Activated T-cell treated with anti-CD3 and anti-CD28 coated beads for 4 hours (primary cell): ENCODE measurements around the gene VSX1.

ENCODE experiments used
- DNase-seq: peaks from one replicate; pipeline ENCODE4 v3.0.0-alpha.2; 2020

The VSX1 gene

GRCh38 chr20:25087186-25087929 lies 5.4 kb upstream of the VSX1 start:
- no peak for DNase-seq

DNA sequence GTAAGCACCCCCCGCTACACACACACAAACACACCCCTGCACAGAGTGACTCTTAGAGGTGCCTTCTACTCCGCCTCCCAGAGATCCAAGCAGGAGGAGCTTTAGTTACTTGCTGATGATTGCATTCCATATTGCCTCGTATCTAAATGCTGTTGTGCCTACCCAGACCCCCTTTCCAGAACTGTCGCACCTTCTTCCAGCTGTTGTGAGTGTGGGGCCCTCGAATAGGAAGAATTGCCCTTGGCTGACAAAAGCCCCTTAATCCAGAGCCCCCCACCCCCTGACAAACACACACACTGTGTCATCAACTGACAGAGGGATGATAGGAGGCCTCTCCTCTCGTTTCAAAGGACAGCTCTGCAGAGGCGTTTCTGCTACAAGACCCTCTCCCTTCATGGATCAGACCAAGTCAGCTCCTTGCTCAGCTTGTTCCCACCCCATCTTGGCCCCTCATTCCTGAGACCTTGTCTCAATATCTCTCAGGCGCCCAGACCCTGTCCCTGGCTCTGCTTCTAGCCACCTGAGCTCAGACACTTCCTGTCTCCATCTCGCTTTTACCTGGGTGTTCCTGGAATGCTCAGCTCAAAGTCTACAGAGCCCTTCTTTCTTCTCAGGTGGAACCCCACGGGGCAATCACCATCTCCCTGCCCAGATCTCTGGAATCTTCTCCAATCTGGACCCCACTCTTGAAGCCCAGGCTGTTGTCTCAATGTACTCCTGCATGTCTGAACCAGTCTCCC lies 4.0 kb upstream of the VSX1 start:
- no peak for DNase-seq

- DNase-seq, result no peak
Measured at GRCh38 chr20:25084626-25085187, 2.8 kb upstream of the VSX1 start.

DNA sequence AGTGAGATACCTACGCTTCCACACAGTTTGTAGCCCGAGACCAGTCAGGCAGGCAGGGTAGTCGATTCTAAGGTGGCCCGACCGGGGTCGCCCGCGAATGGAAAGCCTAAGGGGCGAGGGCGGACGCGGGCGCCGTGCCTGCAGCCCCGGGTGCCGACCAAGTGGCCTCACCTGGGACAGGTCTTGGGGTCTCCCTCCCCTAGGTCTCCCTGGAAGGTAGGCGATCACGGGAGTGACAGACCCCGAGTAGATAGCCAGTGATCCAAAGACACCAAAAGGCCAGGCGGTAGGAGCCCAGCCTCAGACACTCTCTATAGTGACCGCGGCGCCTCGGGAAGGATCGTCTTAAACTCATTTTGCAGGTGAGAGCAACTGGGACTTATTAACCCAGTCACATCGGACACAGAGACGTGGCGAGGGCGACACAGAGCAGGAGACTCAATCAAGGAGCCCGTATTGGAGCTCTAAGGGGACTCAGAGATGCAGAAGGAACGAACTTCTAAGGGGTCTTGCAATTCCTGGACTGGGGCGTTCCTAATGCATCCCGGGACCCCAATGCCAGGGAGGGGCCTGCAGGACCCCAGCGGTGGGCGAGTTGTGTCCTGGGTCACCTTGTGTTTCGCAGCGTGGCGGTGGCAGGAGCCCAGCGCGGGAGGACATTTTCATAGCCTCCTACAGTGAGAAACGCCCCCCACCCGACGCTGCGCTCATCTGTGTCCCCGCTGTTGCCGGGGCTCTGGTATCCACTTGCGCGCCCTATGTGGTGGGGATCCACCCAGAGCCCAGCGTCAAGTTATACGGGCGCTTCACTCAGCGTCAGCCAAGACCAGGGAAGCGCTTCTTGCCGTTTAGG lies 2.1 kb upstream of the VSX1 start:
- no peak for DNase-seq

DNA sequence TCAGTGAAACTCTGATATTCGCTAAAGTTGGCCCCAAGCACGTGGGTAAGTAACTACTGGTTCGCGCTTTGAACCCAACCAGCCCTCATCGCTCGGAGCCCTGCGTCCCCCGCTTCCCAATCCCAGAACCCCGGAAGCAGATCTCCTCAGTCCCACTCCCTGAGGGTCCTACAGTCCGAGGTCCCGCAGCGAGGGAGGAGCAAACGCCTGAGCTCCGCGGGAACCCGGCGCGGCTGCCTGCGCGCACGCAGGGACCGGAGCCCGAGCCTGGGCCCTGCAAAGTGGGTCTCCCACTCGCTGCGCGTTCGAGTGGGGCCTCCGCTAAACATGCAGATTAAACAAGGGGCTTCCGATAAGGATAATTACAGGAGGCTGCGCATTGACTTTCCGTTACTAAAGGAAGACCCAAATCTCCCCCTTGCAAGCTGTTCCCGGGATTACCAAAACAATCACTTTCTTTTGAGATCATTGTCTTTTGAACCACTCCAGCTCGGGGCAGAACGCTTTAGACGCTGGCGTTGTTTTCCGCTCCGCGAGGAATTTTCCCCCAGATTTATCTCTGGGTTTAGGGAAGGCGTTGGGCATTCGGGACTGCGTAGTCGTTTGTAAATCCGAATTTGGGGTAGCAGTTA lies 1.3 kb upstream of the VSX1 start:
- DNase-seq, result no peak

- no peak for DNase-seq
Measured at GRCh38 chr20:25082498-25082873, 545 bp upstream of the VSX1 start.

- peak; percentile 17 for DNase-seq
Measured at GRCh38 chr20:25081065-25081729, 744 bp downstream of the VSX1 start.

- no peak for DNase-seq
Measured at GRCh38 chr20:25079171-25079570, 2.8 kb downstream of the VSX1 start.

- no peak for DNase-seq
Measured at GRCh38 chr20:25078662-25079061, 3.3 kb downstream of the VSX1 start.

- no peak for DNase-seq
Measured at GRCh38 chr20:25077610-25078169, 4.3 kb downstream of the VSX1 start.

DNA sequence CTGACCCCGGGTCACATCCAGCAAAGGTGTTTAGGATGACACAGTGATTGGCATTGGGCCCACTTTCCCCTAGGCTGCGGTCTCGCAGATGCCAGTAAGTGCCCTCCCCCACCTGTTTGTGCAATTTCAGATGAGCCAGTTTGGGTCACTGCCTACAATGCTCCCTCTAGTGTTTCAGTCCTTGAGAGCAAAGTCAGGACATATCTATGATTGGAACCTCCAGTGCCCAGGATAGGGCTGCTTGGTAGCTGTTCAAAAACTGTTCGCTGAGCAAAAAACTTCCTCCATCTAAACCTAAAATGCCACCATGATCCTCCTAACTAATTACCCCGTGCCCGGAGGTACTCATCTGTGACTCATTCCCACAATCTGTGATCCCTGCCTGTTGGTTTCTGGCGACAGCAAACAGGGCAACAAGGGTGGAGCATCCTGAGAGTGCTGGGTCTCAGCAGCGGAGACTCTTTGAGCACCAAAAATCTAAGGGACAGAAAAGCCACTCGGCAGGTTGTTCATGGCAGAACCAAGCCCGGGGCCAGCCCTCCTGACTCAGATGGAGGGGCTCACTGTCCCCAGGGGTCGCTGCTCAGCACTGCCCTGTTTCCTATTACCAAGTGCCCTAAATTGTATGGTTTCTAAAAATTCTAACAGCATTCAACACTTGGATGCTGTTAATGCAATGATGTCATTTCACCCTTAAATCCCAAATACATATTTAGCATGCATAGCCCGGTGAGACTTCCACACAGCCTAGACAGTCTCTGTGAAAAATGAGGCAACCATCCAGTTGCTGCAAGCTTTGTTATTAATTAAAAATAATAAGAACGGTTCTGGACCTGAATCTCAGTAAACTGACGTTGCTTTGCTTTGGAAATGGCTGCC lies 5.0 kb downstream of the VSX1 start:
- no peak for DNase-seq

DNA sequence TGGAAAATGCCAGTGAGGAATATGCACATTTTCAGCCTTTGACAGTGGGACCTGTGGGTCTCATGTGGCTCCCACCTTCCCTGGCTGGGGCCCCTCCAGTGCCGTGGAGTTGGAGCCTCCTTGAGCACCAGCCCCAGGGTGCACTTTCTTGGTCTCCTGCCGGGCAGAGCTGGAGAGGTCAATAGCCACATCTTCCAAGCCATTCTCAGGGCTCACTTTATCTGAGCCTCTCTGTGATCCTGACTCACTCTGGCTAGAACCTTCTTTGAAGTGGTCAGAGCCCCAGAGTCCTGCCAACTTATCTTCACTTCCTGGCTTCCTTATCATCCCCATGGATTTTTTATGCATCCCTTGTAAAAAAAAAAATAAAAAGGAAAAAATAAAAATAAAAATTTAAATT lies 5.7 kb downstream of the VSX1 start:
- DNase-seq, result no peak

- no peak for DNase-seq
Measured at GRCh38 chr20:25073544-25073943, 8.4 kb downstream of the VSX1 start.

DNA sequence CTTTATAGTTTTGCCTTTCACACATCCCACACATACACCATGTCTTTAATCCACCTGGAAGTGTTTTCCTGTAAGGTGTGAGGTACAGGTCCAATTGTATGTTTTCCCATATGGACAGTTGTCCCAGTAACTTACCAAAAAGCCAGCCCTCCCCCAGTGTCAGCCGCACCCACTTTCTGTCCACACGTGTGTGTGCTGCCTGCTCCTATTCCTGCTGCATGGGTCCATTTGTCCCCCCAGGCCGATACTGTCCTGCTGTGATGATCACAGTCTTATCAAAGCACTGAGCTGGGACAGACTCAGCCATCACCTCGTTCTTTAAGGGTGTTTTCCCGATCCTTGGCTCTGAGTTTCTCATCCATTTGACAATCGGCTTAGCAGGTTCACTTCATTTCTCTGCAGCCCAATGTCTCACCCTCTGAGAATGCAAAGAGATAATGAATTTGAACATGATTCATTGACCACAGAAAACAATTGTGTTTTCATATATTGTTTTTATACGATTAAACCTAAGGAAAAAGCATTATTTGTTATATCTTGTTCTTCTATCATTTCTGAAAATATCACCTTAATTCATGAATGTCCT lies 9.6 kb downstream of the VSX1 start:
- DNase-seq, result no peak

DNA sequence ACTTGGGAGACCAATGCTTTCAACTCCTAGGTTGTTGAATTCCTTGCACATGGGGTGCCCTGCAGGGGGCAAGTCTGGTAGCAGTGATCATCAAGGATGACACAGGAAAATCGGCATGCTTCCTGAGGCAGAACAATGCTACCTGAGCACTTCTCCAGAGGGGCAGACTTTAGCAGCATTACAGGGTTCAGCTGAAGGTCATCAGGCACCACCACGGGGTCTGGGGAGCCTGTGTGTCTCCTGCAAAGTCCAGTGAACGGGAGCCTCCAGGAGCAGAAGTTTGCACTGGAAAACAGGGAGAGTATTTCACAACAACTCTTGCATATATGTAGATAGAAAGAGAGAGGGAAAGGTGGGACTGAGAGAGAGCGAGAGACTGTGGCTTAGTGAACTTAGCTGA lies 10.2 kb downstream of the VSX1 start:
- no peak for DNase-seq

DNA sequence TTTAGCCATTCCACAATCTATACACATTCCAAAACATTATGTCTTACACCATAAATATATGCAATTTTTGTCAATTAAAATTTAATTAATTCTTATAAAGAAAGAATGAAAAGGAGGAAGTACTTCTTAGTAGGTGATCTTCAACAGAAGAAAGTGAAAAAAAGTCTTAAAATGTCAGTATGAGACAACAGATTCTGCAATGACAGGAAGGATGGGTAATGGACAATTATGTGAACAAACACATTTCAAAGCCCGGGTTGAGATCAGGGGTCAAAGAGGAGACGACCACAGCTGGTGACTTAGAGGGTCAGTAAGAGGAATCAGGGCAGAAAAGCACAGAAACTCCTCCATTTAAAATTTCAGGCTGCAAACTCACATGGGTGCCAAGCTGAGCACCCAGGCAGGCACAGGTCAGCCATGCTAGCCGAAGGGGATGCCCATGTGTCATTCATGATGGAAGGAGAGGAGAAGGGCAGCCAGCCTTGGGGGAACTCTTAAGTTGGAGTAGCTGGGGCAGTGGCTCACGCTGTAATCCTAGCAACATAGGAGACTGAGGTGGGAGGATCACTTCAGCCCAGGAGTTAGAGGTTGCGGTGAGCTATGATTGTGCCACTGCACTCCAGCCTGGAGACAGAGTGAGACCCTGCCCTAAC lies 11.0 kb downstream of the VSX1 start:
- DNase-seq, result no peak

- no peak for DNase-seq
Measured at GRCh38 chr20:25067102-25067987, 14.6 kb downstream of the VSX1 start.

DNA sequence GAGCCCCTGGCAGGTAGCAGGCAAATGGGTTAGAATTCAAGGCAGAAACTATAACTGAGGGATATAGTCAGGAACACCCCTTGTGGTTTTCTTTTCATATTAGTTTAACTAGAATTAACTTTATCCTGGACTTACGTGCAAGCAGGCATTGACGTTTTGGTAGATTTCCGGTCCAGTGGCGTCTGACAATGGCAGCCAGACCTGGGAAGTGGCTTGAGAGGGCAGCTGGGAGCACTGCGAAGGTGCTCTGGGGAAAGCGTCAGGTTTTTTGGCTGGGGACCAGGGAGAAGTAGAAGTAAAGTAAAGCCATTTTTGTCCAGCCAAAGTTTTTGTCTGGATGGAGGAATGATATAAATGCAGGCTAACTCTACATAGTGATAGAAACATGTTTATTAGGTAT lies 15.6 kb downstream of the VSX1 start:
- no peak for DNase-seq
